H1 (cell line): ENCODE results near the gene LRBA. TPM values are rescaled to one million over a fixed set of nuclear protein-coding genes. Genes with fewer than 3 reads are reported as not detected.

Source experiments
- CTCF ChIA-PET: fragments of 300-600 bp; sonication (Branson Sonifier 250); formaldehyde crosslinking; loops from one replicate; lab custom pipeline; 2021; ENCODE audit not compliant: partially characterized antibody; lab: Charles Lee
- POLR2A ChIA-PET: fragments of 300-600 bp; sonication (Branson Sonifier 250); formaldehyde crosslinking; loops from one replicate; lab custom pipeline; 2021; ENCODE audit warnings: inconsistent platforms; ENCODE audit not compliant: partially characterized antibody; lab: Charles Lee
- DNase-seq, 2 experiments: peaks; one replicate each; pipeline versions ENCODE4 v3.0.0 to v3.0.0-alpha.2; 2010 to 2022; ENCODE audit warnings: low spot score in 2 of 2, low read depth in 1 of 2, mixed read lengths in 1 of 2
- FAIRE-seq: peaks from 2 replicates; lab custom pipeline; 2011; peaks lifted over from hg19 to GRCh38; lab: Jason Lieb, UNC
- H2AFZ ChIP-seq: 2 replicates; pipeline ENCODE4 v1.8.1; 2012; ENCODE audit warnings: low read length, inconsistent platforms
- H2AK5ac ChIP-seq: 2 replicates; pipeline ENCODE4 v1.6.1; 2013; ENCODE audit warnings: low read depth, low read length
- H2BK120ac ChIP-seq: replicated peaks from 2 replicates; pipeline ENCODE3; 2013; ENCODE audit warnings: low read depth, low read length, inconsistent platforms
- H2BK12ac ChIP-seq: 2 replicates; pipeline ENCODE4 v1.6.1; 2013; ENCODE audit warnings: low read depth, low read length
- H2BK15ac ChIP-seq: 2 replicates; pipeline ENCODE4 v1.6.1; 2013; ENCODE audit warnings: low read length
- H2BK20ac ChIP-seq: 2 replicates; pipeline ENCODE4 v1.6.1; 2013; ENCODE audit warnings: low read length
- H2BK5ac ChIP-seq: 2 replicates; pipeline ENCODE4 v1.6.1; 2013; ENCODE audit warnings: low read depth, low read length
- H3K14ac ChIP-seq: 2 replicates; pipeline ENCODE4 v1.6.1; 2013; ENCODE audit warnings: inconsistent platforms; ENCODE audit not compliant: insufficient read length
- H3K18ac ChIP-seq: 2 replicates; pipeline ENCODE4 v1.6.1; 2013; ENCODE audit warnings: low read length; ENCODE audit errors: extremely low read depth
- H3K23ac ChIP-seq: 2 replicates; pipeline ENCODE4 v1.6.1; 2013; ENCODE audit warnings: inconsistent platforms; ENCODE audit not compliant: insufficient read length
- H3K23me2 ChIP-seq: 2 replicates; pipeline ENCODE4 v1.6.1; 2013; ENCODE audit warnings: low read depth, low read length
- H3K27ac ChIP-seq: 2 replicates; pipeline ENCODE4 v1.6.1; 2011; ENCODE audit warnings: low read depth, low read length, inconsistent platforms
- H3K27me3 ChIP-seq, 4 experiments: replicated peaks in 1 of 4; 1 replicate in 1 of 4; 2 replicates in 3 of 4; pipeline versions ENCODE4 v1.6.1 to v1.8.1; 2011 to 2013; ENCODE audit warnings: low read length in 3 of 4, mild to moderate bottlenecking in 3 of 4, inconsistent platforms in 2 of 4, mixed read lengths in 2 of 4, moderate library complexity in 1 of 4; ENCODE audit not compliant: control insufficient read depth in 3 of 4, insufficient read depth in 3 of 4; ENCODE audit errors: extremely low read depth in 1 of 4
- H3K36me3 ChIP-seq, 4 experiments: 2 replicates each; pipeline versions ENCODE4 v1.6.1 to v1.8.1; 2011 to 2013; ENCODE audit warnings: mild to moderate bottlenecking in 4 of 4, low read length in 3 of 4, moderate library complexity in 2 of 4, control low read depth in 1 of 4, inconsistent platforms in 1 of 4; ENCODE audit not compliant: insufficient read depth in 4 of 4, control insufficient read depth in 2 of 4
- H3K4ac ChIP-seq: replicated peaks from 2 replicates; pipeline ENCODE3; 2013; ENCODE audit warnings: low read length, low read depth, mixed read lengths, inconsistent platforms; ENCODE audit not compliant: insufficient read length
- H3K4me1 ChIP-seq, 4 experiments: replicated peaks in 1 of 4; 1 replicate in 1 of 4; 2 replicates in 3 of 4; pipeline versions ENCODE4 v1.6.1 to v1.8.1; 2011 to 2013; ENCODE audit warnings: low read length in 3 of 4, inconsistent platforms in 2 of 4, mixed read lengths in 1 of 4; ENCODE audit not compliant: insufficient read depth in 4 of 4, control insufficient read depth in 3 of 4
- H3K4me2 ChIP-seq, 2 experiments: 2 replicates each; pipeline versions ENCODE4 v1.6.1 to v1.8.1; 2011 to 2013; ENCODE audit warnings: low read depth in 2 of 2, low read length in 2 of 2, control low read depth in 1 of 2, inconsistent platforms in 1 of 2, mild to moderate bottlenecking in 1 of 2; ENCODE audit not compliant: insufficient read depth in 1 of 2
- H3K4me3 ChIP-seq, 4 experiments: fragments of 200-600, 300-600 bp in 1 of 4; sonication (generic), shearing (Covaris generic), sonication (Bioruptor Twin) in 1 of 4; 2 replicates each; pipeline versions ENCODE4 v1.5.1 to v1.8.1; 2011 to 2016; ENCODE audit warnings: low read length in 4 of 4, low read depth in 3 of 4, control low read depth in 2 of 4, inconsistent platforms in 2 of 4, mild to moderate bottlenecking in 2 of 4, mixed read lengths in 1 of 4, moderate library complexity in 1 of 4; ENCODE audit not compliant: insufficient read depth in 2 of 4; ENCODE audit errors: extremely low read depth in 1 of 4
- H3K56ac ChIP-seq: replicated peaks from 2 replicates; pipeline ENCODE3; 2013; ENCODE audit warnings: low read depth, mild to moderate bottlenecking, mixed read lengths, low read length, inconsistent platforms; ENCODE audit not compliant: insufficient read length
- H3K79me1 ChIP-seq: 2 replicates; pipeline ENCODE4 v1.6.1; 2013; ENCODE audit warnings: low read depth, low read length, control low read depth
- H3K79me2 ChIP-seq, 2 experiments: 2 replicates each; pipeline versions ENCODE4 v1.6.1 to v1.8.1; 2012 to 2013; ENCODE audit warnings: low read length in 2 of 2, mild to moderate bottlenecking in 2 of 2, inconsistent platforms in 1 of 2; ENCODE audit not compliant: insufficient read depth in 2 of 2, control insufficient read depth in 1 of 2
- H3K9ac ChIP-seq, 4 experiments: replicated peaks in 1 of 4; 1 replicate in 1 of 4; 2 replicates in 3 of 4; pipeline versions ENCODE4 v1.6.1 to v1.8.1; 2011 to 2013; ENCODE audit warnings: low read depth in 3 of 4, low read length in 3 of 4, control low read depth in 2 of 4, mild to moderate bottlenecking in 2 of 4, moderate library complexity in 2 of 4, inconsistent platforms in 1 of 4; ENCODE audit errors: extremely low read depth in 1 of 4
- H3K9me3 ChIP-seq, 2 experiments: 2 replicates each; pipeline versions ENCODE4 v1.6.1 to v1.8.1; 2012 to 2013; ENCODE audit warnings: mild to moderate bottlenecking in 2 of 2, moderate library complexity in 2 of 2, control low read depth in 1 of 2, inconsistent platforms in 1 of 2, low read depth in 1 of 2, low read length in 1 of 2, mixed read lengths in 1 of 2; ENCODE audit not compliant: insufficient read depth in 2 of 2
- H4K20me1 ChIP-seq, 2 experiments: replicated peaks in 1 of 2; 2 replicates each; pipeline versions ENCODE3 to v1.8.1; 2011 to 2013; ENCODE audit warnings: inconsistent platforms in 2 of 2, low read length in 2 of 2, mild to moderate bottlenecking in 1 of 2; ENCODE audit not compliant: insufficient read depth in 2 of 2, control insufficient read depth in 1 of 2
- H4K5ac ChIP-seq: 2 replicates; pipeline ENCODE4 v1.6.1; 2013; ENCODE audit warnings: low read length, low read depth, mixed read lengths, inconsistent platforms; ENCODE audit not compliant: insufficient read length
- H4K8ac ChIP-seq: 2 replicates; pipeline ENCODE4 v1.8.0; 2013; ENCODE audit warnings: mild to moderate bottlenecking, moderate library complexity, low read length, inconsistent platforms; ENCODE audit not compliant: insufficient read depth; ENCODE audit errors: extremely low read depth
- H4K91ac ChIP-seq: replicated peaks from 2 replicates; pipeline ENCODE3; 2013; ENCODE audit warnings: low read length, mixed read lengths, inconsistent platforms; ENCODE audit not compliant: insufficient read length
- EP300 ChIP-seq, 2 experiments: IDR thresholded peaks; 1 replicate in 1 of 2; 2 replicates in 1 of 2; pipeline ENCODE4 v1.6.1; 2011 to 2012; ENCODE audit warnings: low read depth in 2 of 2, low read length in 2 of 2, mild to moderate bottlenecking in 2 of 2, borderline replicate concordance in 1 of 2, inconsistent platforms in 1 of 2, moderate library complexity in 1 of 2
- HDAC2 ChIP-seq, 2 experiments: fragments of 300-600 bp in 1 of 2; sonication (generic) in 1 of 2; IDR thresholded peaks; 2 replicates each; pipeline ENCODE4 v1.6.1; 2011 to 2012; ENCODE audit warnings: low read depth in 2 of 2, low read length in 2 of 2, mild to moderate bottlenecking in 2 of 2, moderate library complexity in 2 of 2, borderline replicate concordance in 1 of 2, inconsistent platforms in 1 of 2
- KDM1A ChIP-seq: fragments of 200-600, 300-600 bp; sonication (generic); IDR thresholded peaks from 2 replicates; pipeline ENCODE4 v1.7.1; 2016; ENCODE audit warnings: mild to moderate bottlenecking, low read length, borderline replicate concordance
- KDM4A ChIP-seq: IDR thresholded peaks from one replicate; pipeline ENCODE4 v1.7.1; 2012; ENCODE audit warnings: low read depth, mild to moderate bottlenecking, moderate library complexity, low read length, inconsistent platforms; ENCODE audit not compliant: severe bottlenecking
- KDM5A ChIP-seq: fragments of 200-600 bp; IDR thresholded peaks from 2 replicates; pipeline ENCODE4 v1.7.1; 2012; ENCODE audit warnings: mild to moderate bottlenecking, low read length, inconsistent platforms, mixed read lengths
- RBBP5 ChIP-seq: IDR thresholded peaks from 2 replicates; pipeline ENCODE4 v1.7.1; 2012; ENCODE audit warnings: low read depth, mild to moderate bottlenecking, inconsistent platforms, low read length, moderate library complexity, borderline replicate concordance
- RFX5 ChIP-seq: IDR thresholded peaks from 2 replicates; pipeline ENCODE4 v1.6.1; 2011; ENCODE audit warnings: low read depth, low read length, improper control_type of control experiment, borderline replicate concordance
- RNF2 ChIP-seq: fragments of 200-900, 300-1000 bp; sonication (generic); IDR thresholded peaks from 2 replicates; pipeline ENCODE4 v1.7.1; 2016; ENCODE audit warnings: borderline replicate concordance, low read depth, mild to moderate bottlenecking, antibody characterized with exemption, low read length; ENCODE audit not compliant: poor library complexity, severe bottlenecking; ENCODE audit errors: missing control alignments
- SIN3A ChIP-seq, 2 experiments: IDR thresholded peaks in 1 of 2; conservative IDR thresholded peaks in 1 of 2; 2 replicates each; pipeline ENCODE4 v1.6.1; 2011 to 2012; ENCODE audit warnings: low read length in 2 of 2, improper control_type of control experiment in 1 of 2, low read depth in 1 of 2, mild to moderate bottlenecking in 1 of 2
- YY1 ChIP-seq: IDR thresholded peaks from 2 replicates; pipeline ENCODE4 v1.6.1; 2011; ENCODE audit warnings: low read depth, mild to moderate bottlenecking, low read length
- WGBS, 2 experiments: shearing (Covaris generic) in 1 of 2; methylation state at CpG; one replicate each; pipeline versions ENCODE4 v1.1.6 to v1.1.7; 2013 to 2015; ENCODE audit warnings: low lambda C conversion rate in 2 of 2, mixed read lengths in 2 of 2, inconsistent platforms in 1 of 2, low coverage in 1 of 2, missing lambda C conversion rate in 1 of 2; ENCODE audit not compliant: insufficient replicate concordance in 2 of 2, insufficient coverage in 1 of 2, insufficient read length in 1 of 2; ENCODE audit errors: extremely low coverage in 1 of 2, missing lambda C conversion rate in 1 of 2; 5-methylcytosine and 5-hydroxymethylcytosine counted together
- polyA plus RNA-seq, 7 experiments: library from polyadenylated mRNA; depleted of rRNA in 3 of 7; stranded (reverse) in 5 of 7; unstranded in 2 of 7; fragments of >200 nt in 5 of 7; fragments of 200-250 nt in 2 of 7; gene quantifications; 1 replicate in 5 of 7; 2 replicates in 1 of 7; 4 replicates in 1 of 7; pipeline versions ENCODE4 v1.2.1 to v1.2.3, GENCODE V29; 2011 to 2013; ENCODE audit warnings: missing spikeins in 2 of 7, mixed read lengths in 2 of 7
- total RNA-seq: library from RNA; stranded (reverse); fragmentation: NEBNext Ultra II Directional; extraction: Animal tissue kit (Norgen Biotek cat#: 25700); gene quantifications from 2 replicates; pipeline ENCODE4 v1.2.1, GENCODE V29; 2021

LRBA gene
- total and polyA plus RNA-seq, 2 of the 8 experiments (the other 6 are each of a cell fraction or from before 2014, with no cell fraction given): 54.6 to 83.2 TPM

- H3K27ac ChIP-seq: no peak overlapping the region
- H2BK12ac ChIP-seq: no peak overlapping the region
- ChIA-PET POLR2A (no interaction called here), CTCF (no interaction called here)
- no peak overlapping the region for H2AFZ ChIP-seq
- DNase-seq (no peak), FAIRE-seq (no peak)
- no peaks in the 10 kb centered on the region for H3K4me1 ChIP-seq
- WGBS, 2 experiments: 95% methylated on average over 1 of the region's 1 CpG; no CpG with 5 or more reads in 1 of the 2 experiments
- no peak overlapping the region for H3K56ac ChIP-seq
- H2BK5ac ChIP-seq: no peak overlapping the region
- H2AK5ac ChIP-seq: no peak overlapping the region
- H3K79me1 ChIP-seq: no peaks in the 10 kb centered on the region
- no peak overlapping the region for H2BK15ac ChIP-seq
- H4K20me1 ChIP-seq: no peaks in the 10 kb centered on the region
- H3K79me2 ChIP-seq: no peaks in the 10 kb centered on the region
- no peaks in the 10 kb centered on the region; a peak in 2 of 8 replicates for H3K36me3 ChIP-seq
- H2BK20ac ChIP-seq: no peak overlapping the region
- no peaks in the 10 kb centered on the region; the same call in 1 of the 2 replicates for H3K23me2 ChIP-seq
- H3K9me3 ChIP-seq: no peaks in the 10 kb centered on the region; a peak in 1 of 4 replicates
- no peak overlapping the region for H4K5ac ChIP-seq
- H4K8ac ChIP-seq: no peak overlapping the region
- no peaks in the 10 kb centered on the region for H3K27me3 ChIP-seq
- H3K4me2 ChIP-seq: no peak overlapping the region
- no peak overlapping the region for H2BK120ac ChIP-seq
- H3K18ac ChIP-seq: no peak overlapping the region
- no peak overlapping the region for H3K4ac ChIP-seq
- no peak overlapping the region for H4K91ac ChIP-seq
- no peak overlapping the region for H3K23ac ChIP-seq
- H3K9ac ChIP-seq: no peak overlapping the region
- TF ChIP-seq HDAC2 (IDR thresholded peaks at IDR 0.05; ENCODE audit: borderline replicate concordance in 1 of 2, low read depth in 2 of 2, low read length in 2 of 2) (no peak), KDM4A (no peak), YY1 (no peak), RFX5 (no peak), KDM1A (no peak), EP300 (IDR thresholded peaks at IDR 0.05; ENCODE audit: borderline replicate concordance in 1 of 2, low read depth in 2 of 2, low read length in 2 of 2) (no peak), RBBP5 (no peak), SIN3A (conservative IDR thresholded peaks at IDR 0.05 in 1 of 2, IDR thresholded peaks at IDR 0.05 in 1 of 2; ENCODE audit: low read depth in 1 of 2, low read length in 2 of 2) (no peak), KDM5A (no peak), RNF2 (no peak)
- TF ChIP-seq, all 59 proteins: peak for 0
- no peak overlapping the region for H3K14ac ChIP-seq
- H3K4me3 ChIP-seq: no peak overlapping the region
Measured at GRCh38 chr4:150771382-150771781, 243.7 kb downstream of the LRBA start.
